ENCODE measurements around the gene EFR3B. TPM values are rescaled to one million over a fixed set of nuclear protein-coding genes. Genes with fewer than 3 reads are reported as not detected.
"Not testable (repeated sequence)": the region's sequence is repeated elsewhere in the genome, so short reads cannot be mapped to it uniquely, and the experiment has no call there.

EFR3B gene
- total and polyA plus RNA-seq, 8 donors = 0.23 to 1.0 (median 0.49) TPM

DNA sequence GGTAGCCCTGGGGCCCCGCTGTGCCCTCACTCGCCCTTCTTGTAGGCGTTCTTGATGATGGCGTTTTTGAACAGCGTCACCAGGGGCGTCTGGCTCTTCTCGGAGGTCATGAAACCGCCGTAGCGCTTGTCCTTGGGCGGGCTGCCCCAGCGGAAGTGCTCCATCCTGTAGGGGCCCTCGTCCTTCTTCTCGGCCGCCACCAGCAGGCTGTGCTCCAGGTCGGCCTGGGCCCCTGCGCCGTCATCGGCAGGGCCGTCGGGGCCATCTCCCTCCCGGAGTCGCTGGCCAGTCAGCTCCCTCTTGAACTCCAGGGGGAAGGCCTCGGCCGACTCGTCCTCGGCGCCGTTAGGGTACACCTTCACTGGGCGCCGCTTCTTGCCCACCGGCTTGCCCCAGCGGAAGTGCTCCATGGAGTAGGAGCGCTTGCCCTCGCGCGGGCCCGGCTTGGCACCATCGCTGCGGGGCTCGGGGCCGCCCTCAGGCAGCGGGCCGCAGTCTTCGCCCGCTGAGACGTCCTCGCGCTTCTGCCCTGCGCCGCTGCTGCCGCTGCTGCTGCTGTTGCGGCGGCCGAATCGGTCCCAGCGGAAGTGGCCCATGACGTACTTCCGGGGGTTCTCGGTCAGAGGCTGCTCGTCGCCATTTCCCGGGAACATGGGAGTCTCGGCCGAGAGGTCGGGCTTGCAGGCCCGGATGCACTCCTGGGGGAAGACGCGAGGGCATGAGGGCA is 119.3 kb downstream of the EFR3B start:
- DNase-seq = peak in 5 of 6 donors; percentile 53 to 73 (median 62)
- Histone ChIP-seq H3K27me3 (no peaks in the 10 kb centered on the region), H3K4me3 (peak overlapping the region; percentile 8 to 40 (median 28)), H3K9me3 (no peaks in the 10 kb centered on the region), H3K36me3 (no peaks in the 10 kb centered on the region), H3K4me1 (no peaks in the 10 kb centered on the region), H3K27ac (peak overlapping the region in 1 of 4 donors; percentile 16)
- no peak for FAIRE-seq
- ATAC-seq = peak; percentile 49 to 73 (median 60)
- TF ChIP-seq CTCF (IDR thresholded peaks at IDR 0.05) = no peak
- intact Hi-C loops (cut with DNase I) = no loop called here
- 44 to 53% methylated on average over 69 of the region's 69 CpGs for WGBS, 2 donors

DNA sequence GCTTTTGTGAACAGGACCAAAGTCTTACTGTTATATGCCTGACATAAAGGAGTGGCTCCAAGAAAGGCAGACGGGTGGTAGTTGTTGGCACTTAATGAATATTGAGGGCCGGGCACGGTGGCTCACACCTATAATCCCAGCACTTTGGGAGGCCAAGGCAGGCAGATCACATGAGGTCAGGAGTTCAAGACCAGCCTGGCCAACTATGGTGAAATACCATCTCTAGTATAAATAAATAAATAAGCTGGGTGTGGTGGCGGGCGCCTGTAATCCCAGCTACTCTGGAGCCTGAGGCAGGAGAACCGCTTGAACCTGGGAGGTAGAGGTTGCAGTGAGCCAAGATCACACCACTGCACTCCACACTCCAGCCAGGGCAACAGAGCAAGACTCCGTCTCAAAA is 120.2 kb downstream of the EFR3B start:
- H3K27ac ChIP-seq; H3K4me1 ChIP-seq; ATAC-seq; H3K4me3 ChIP-seq; H3K27me3 ChIP-seq; intact Hi-C loops (cut with DNase I); H3K9me3 ChIP-seq; FAIRE-seq; H3K36me3 ChIP-seq: not testable (repeated sequence)
- DNase-seq = peak in 1 of 6 donors; percentile 2
- WGBS, 2 donors = 97% methylated on average over 7 of the region's 7 CpGs

GRCh38 chr2:25164561-25164960 is 122.7 kb downstream of the EFR3B start:
- H3K36me3 ChIP-seq = no peaks in the 10 kb centered on the region
- DNase-seq = peak in 1 of 6 donors; percentile 31
- FAIRE-seq = no peak
- H3K27me3 ChIP-seq = no peaks in the 10 kb centered on the region
- H3K9me3 ChIP-seq = no peaks in the 10 kb centered on the region
- intact Hi-C loops (cut with DNase I) = no loop called here
- WGBS, 2 donors = 63 to 78% methylated on average over 8 of the region's 8 CpGs
- no peak for TF ChIP-seq CTCF (IDR thresholded peaks at IDR 0.05)
- no peak for ATAC-seq
- H3K4me1 ChIP-seq = no peaks in the 10 kb centered on the region
- H3K27ac ChIP-seq = no peak overlapping the region
- H3K4me3 ChIP-seq = no peak overlapping the region

DNA sequence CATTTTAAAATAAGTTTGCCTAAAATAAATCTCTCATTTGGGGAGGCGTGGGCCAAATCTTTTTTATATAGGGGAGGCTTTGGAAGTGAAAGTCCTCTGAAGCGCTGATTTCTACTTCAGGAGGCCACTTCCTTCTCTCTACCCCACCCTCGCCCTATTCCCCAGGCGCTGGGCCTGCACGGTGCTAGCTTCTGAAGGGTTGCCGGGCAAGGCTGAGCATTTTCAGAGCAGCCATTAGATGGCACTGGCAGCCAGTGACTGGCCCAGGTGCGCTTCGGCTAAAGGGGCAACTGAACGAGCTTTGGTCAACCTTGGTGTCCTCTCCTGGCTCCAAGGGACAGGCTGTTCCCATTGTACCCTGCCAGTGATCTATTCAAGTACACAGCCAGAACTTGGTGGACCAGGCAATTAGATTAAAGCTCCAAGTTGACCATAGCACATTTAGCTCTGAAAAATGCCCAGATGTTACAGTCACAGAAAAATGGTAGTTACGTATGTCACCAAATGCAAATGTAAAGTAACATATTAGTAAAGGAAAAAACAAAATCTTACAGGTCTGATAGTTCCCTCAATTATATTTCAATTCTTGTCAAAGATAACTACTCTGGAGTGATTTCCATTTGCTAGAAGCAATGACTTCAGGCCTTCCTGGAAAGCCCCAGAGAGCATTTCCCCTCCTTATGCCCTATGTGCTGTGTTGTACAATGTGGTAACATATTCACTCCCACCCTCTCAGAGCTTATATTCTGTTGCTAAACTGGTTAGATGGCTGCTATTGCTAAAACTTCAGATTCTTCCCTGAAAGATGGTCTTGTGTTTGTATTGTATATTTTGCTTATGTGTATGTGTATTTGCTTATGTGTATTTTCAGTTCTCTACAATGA is 124.4 kb downstream of the EFR3B start:
- intact Hi-C loops (cut with DNase I) = no loop called here
- Histone ChIP-seq H3K4me1 (no peaks in the 10 kb centered on the region), H3K27me3 (no peaks in the 10 kb centered on the region), H3K4me3 (no peak overlapping the region), H3K36me3 (no peaks in the 10 kb centered on the region), H3K9me3 (no peaks in the 10 kb centered on the region), H3K27ac (no peak overlapping the region)
- DNase-seq (peak; percentile 37 to 86 (median 64)), ATAC-seq (peak; percentile 80 to 89 (median 84)), FAIRE-seq (no peak)
- TF ChIP-seq CTCF (IDR thresholded peaks at IDR 0.05) = peak in 1 of 4 donors; percentile 24
- 35 to 51% methylated on average over 10 of the region's 10 CpGs for WGBS, 2 donors

- Histone ChIP-seq H3K9me3 (no peaks in the 10 kb centered on the region), H3K27me3 (no peaks in the 10 kb centered on the region), H3K4me3 (peak within 1 kb of the TSS; percentile 6 to 51 (median 31)), H3K36me3 (no peaks in the 10 kb centered on the region), H3K4me1 (no peaks in the 10 kb centered on the region), H3K27ac (no peak within 1 kb of the TSS)
- intact Hi-C loops (cut with DNase I) = no loop called here
- ATAC-seq = peak; percentile 62 to 78 (median 77)
- TF ChIP-seq CTCF (IDR thresholded peaks at IDR 0.05) = no peak
- DNase-seq = peak in 5 of 6 donors; percentile 12 to 73 (median 40)
- no peak for FAIRE-seq
- WGBS, 2 donors = 10 to 11% methylated on average over 59 to 75 of the region's 75 CpGs
Observed at GRCh38 chr2:25168256-25169072, 126.6 kb downstream of the EFR3B start, which contains the start of gene POMC. Gene POMC (minus strand): TSS chr2:25168580. CDS start chr2:25164772, 3,808 bp downstream.
